ENCODE measurements around the gene C17orf75.

- TF ChIP-seq, protein P1, sequence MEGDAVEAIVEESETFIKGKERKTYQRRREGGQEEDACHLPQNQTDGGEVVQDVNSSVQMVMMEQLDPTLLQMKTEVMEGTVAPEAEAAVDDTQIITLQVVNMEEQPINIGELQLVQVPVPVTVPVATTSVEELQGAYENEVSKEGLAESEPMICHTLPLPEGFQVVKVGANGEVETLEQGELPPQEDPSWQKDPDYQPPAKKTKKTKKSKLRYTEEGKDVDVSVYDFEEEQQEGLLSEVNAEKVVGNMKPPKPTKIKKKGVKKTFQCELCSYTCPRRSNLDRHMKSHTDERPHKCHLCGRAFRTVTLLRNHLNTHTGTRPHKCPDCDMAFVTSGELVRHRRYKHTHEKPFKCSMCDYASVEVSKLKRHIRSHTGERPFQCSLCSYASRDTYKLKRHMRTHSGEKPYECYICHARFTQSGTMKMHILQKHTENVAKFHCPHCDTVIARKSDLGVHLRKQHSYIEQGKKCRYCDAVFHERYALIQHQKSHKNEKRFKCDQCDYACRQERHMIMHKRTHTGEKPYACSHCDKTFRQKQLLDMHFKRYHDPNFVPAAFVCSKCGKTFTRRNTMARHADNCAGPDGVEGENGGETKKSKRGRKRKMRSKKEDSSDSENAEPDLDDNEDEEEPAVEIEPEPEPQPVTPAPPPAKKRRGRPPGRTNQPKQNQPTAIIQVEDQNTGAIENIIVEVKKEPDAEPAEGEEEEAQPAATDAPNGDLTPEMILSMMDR (IDR thresholded peaks at IDR 0.05): no peak
- no peak for TF ChIP-seq POLR2A (IDR thresholded peaks at IDR 0.05)
- no peak for TF ChIP-seq POLR2AphosphoS5 (IDR thresholded peaks at IDR 0.05)
Measured at GRCh38 chr17:32382526-32383223, 40.7 kb upstream of the C17orf75 start.

All from prostate gland (tissue), 2 donors.